Right hindlimb (tissue), 1 donor: ENCODE results near the gene MBOAT1.

Experiments used
- DNase-seq: peaks from one replicate; pipeline ENCODE4 v3.0.0-alpha.2; 2018

MBOAT1 gene

GRCh38 chr6:20129290-20130088 is 82.8 kb downstream of the MBOAT1 start:
- no peak for DNase-seq

GRCh38 chr6:20128018-20128417 is 84.3 kb downstream of the MBOAT1 start:
- no peak for DNase-seq

GRCh38 chr6:20126789-20127653 is 85.2 kb downstream of the MBOAT1 start:
- peak; percentile 45 for DNase-seq

GRCh38 chr6:20126102-20126752 is 86.0 kb downstream of the MBOAT1 start:
- DNase-seq = no peak

- no peak for DNase-seq
Observed at GRCh38 chr6:20124545-20124944, 87.7 kb downstream of the MBOAT1 start.

GRCh38 chr6:20119485-20119884 is 92.8 kb downstream of the MBOAT1 start:
- DNase-seq = no peak

- no peak for DNase-seq
Observed at GRCh38 chr6:20118892-20119291, 93.4 kb downstream of the MBOAT1 start.

GRCh38 chr6:20117474-20117873 is 94.8 kb downstream of the MBOAT1 start:
- DNase-seq = no peak

- DNase-seq = no peak
Observed at GRCh38 chr6:20116792-20117191, 95.5 kb downstream of the MBOAT1 start.

GRCh38 chr6:20115246-20115980 is 96.9 kb downstream of the MBOAT1 start:
- no peak for DNase-seq

GRCh38 chr6:20113649-20114224 is 98.5 kb downstream of the MBOAT1 start:
- no peak for DNase-seq

- DNase-seq = no peak
Observed at GRCh38 chr6:20112841-20113240, 99.4 kb downstream of the MBOAT1 start.

GRCh38 chr6:20112241-20112640 is 100.0 kb downstream of the MBOAT1 start:
- no peak for DNase-seq

GRCh38 chr6:20110478-20110877 is 101.8 kb downstream of the MBOAT1 start:
- DNase-seq = no peak

GRCh38 chr6:20109526-20109925 is 102.7 kb downstream of the MBOAT1 start:
- no peak for DNase-seq

- DNase-seq = no peak
Observed at GRCh38 chr6:20105838-20106237, 106.4 kb downstream of the MBOAT1 start.

GRCh38 chr6:20104696-20105095 is 107.6 kb downstream of the MBOAT1 start:
- DNase-seq = no peak

- no peak for DNase-seq
Observed at GRCh38 chr6:20102397-20103073, 109.7 kb downstream of the MBOAT1 start.

GRCh38 chr6:20099156-20099555 is 113.1 kb downstream of the MBOAT1 start:
- no peak for DNase-seq

GRCh38 chr6:20098267-20098876 is 113.9 kb downstream of the MBOAT1 start:
- no peak for DNase-seq

GRCh38 chr6:20096536-20096935 is 115.7 kb downstream of the MBOAT1 start:
- no peak for DNase-seq
